IMR-90 (cell line): ENCODE measurements around the gene EML5. TPM values are rescaled to one million over a fixed set of nuclear protein-coding genes. Genes with fewer than 3 reads are reported as not detected.
A peak's percentile ranks its signal among the peaks of the same experiment; 100 is the strongest.

Experiments
- ATAC-seq: fragments of 200-7000 bp; cut with Tn5 transposase; 2 replicates; pipeline ENCODE4 v1.9.1; 2020; ENCODE audit warnings: low read depth, mild to moderate bottlenecking, moderate library complexity
- BruUV-seq: library from RNA; stranded (reverse); fragments of 400-500 nt; replicated peaks from 2 replicates; lab custom pipeline; 2021; lab: Mats Ljungman, UMichigan
- CTCF ChIA-PET: fragments of 300-600 bp; formaldehyde crosslinking; extraction: SDS; loops from one replicate; lab custom pipeline; 2021; ENCODE audit warnings: antibody characterized with exemption; lab: Yijun Ruan, JAX
- POLR2A ChIA-PET: fragments of 300-600 bp; sonication (Branson Sonifier 250); formaldehyde crosslinking; loops from one replicate; lab custom pipeline; 2022; ENCODE audit warnings: antibody characterized with exemption; ENCODE audit not compliant: unreplicated experiment; lab: Charles Lee
- DNase-seq: peaks from one replicate; pipeline ENCODE4 v3.0.0; 2013
- H2AFZ ChIP-seq: replicated peaks from 2 replicates; pipeline ENCODE3; 2013; ENCODE audit warnings: low read length, mild to moderate bottlenecking; ENCODE audit not compliant: poor library complexity
- H2AK5ac ChIP-seq: 2 replicates; pipeline ENCODE4 v1.6.1; 2013; ENCODE audit warnings: low read depth, low read length, inconsistent platforms
- H2AK9ac ChIP-seq: replicated peaks from 2 replicates; pipeline ENCODE3; 2013; ENCODE audit warnings: mild to moderate bottlenecking, low read depth, low read length, moderate library complexity; ENCODE audit not compliant: poor library complexity
- H2BK120ac ChIP-seq: 2 replicates; pipeline ENCODE4 v1.6.1; 2013; ENCODE audit warnings: low read depth, low read length, inconsistent platforms
- H2BK15ac ChIP-seq: 3 replicates; pipeline ENCODE4 v1.6.1; 2013; ENCODE audit warnings: low read depth, low read length, inconsistent platforms
- H2BK20ac ChIP-seq: 2 replicates; pipeline ENCODE4 v1.6.1; 2013; ENCODE audit warnings: low read depth, mild to moderate bottlenecking, inconsistent platforms, low read length, moderate library complexity
- H2BK5ac ChIP-seq: 2 replicates; pipeline ENCODE4 v1.6.1; 2013; ENCODE audit warnings: mild to moderate bottlenecking, low read depth, low read length, inconsistent platforms; ENCODE audit not compliant: poor library complexity, severe bottlenecking
- H3K14ac ChIP-seq: replicated peaks from 2 replicates; pipeline ENCODE4 v1.6.1; 2013; ENCODE audit warnings: low read depth, low read length, inconsistent platforms
- H3K18ac ChIP-seq: 2 replicates; pipeline ENCODE4 v1.6.1; 2013; ENCODE audit warnings: low read depth, low read length, control low read depth
- H3K23ac ChIP-seq: 2 replicates; pipeline ENCODE4 v1.6.1; 2013; ENCODE audit warnings: low read depth, low read length, inconsistent platforms
- H3K27ac ChIP-seq: 2 replicates; pipeline ENCODE4 v1.5.1; 2013; ENCODE audit warnings: mild to moderate bottlenecking, control low read depth, low read length; ENCODE audit not compliant: insufficient read depth
- H3K27me3 ChIP-seq: 2 replicates; pipeline ENCODE4 v1.6.1; 2013; ENCODE audit warnings: low read length; ENCODE audit not compliant: control insufficient read depth, insufficient read depth
- H3K36me3 ChIP-seq: 2 replicates; pipeline ENCODE4 v1.6.1; 2013; ENCODE audit warnings: low read length, mixed read lengths; ENCODE audit not compliant: control insufficient read depth, insufficient read depth
- H3K4ac ChIP-seq: 2 replicates; pipeline ENCODE4 v1.6.1; 2013; ENCODE audit warnings: low read depth, low read length, inconsistent platforms
- H3K4me1 ChIP-seq: 2 replicates; pipeline ENCODE4 v1.6.1; 2013; ENCODE audit warnings: low read length, mixed read lengths; ENCODE audit not compliant: control insufficient read depth, insufficient read depth
- H3K4me2 ChIP-seq: 2 replicates; pipeline ENCODE4 v1.6.1; 2013; ENCODE audit warnings: low read depth, mild to moderate bottlenecking, control low read depth, low read length, moderate library complexity
- H3K4me3 ChIP-seq: 2 replicates; pipeline ENCODE4 v1.5.1; 2013; ENCODE audit warnings: low read depth, mild to moderate bottlenecking, control low read depth, low read length, moderate library complexity; ENCODE audit not compliant: insufficient read depth
- H3K56ac ChIP-seq: 2 replicates; pipeline ENCODE4 v1.6.1; 2013; ENCODE audit warnings: low read length, inconsistent platforms; ENCODE audit not compliant: insufficient read depth; ENCODE audit errors: extremely low read depth
- H3K79me1 ChIP-seq, 2 experiments: 2 replicates each; pipeline ENCODE4 v1.6.1; 2013; ENCODE audit warnings: low read length in 2 of 2, inconsistent platforms in 1 of 2, low read depth in 1 of 2
- H3K9ac ChIP-seq: 2 replicates; pipeline ENCODE4 v1.6.1; 2013; ENCODE audit warnings: low read depth, low read length, control low read depth
- H3K9me1 ChIP-seq: 2 replicates; pipeline ENCODE4 v1.6.1; 2013; ENCODE audit warnings: low read length, inconsistent platforms; ENCODE audit not compliant: insufficient read depth
- H3K9me3 ChIP-seq: 2 replicates; pipeline ENCODE4 v1.6.1; 2013; ENCODE audit warnings: low read length; ENCODE audit not compliant: control insufficient read depth, insufficient read depth
- H4K20me1 ChIP-seq: 2 replicates; pipeline ENCODE4 v1.6.1; 2013; ENCODE audit warnings: low read length, inconsistent platforms; ENCODE audit not compliant: insufficient read depth
- H4K5ac ChIP-seq: 2 replicates; pipeline ENCODE4 v1.6.1; 2013; ENCODE audit warnings: mild to moderate bottlenecking, low read depth, low read length, control low read depth
- H4K8ac ChIP-seq, 2 experiments: 2 replicates each; pipeline ENCODE4 v1.6.1; 2013; ENCODE audit warnings: low read depth in 2 of 2, low read length in 2 of 2, control low read depth in 1 of 2, inconsistent platforms in 1 of 2
- H4K91ac ChIP-seq: 2 replicates; pipeline ENCODE4 v1.6.1; 2013; ENCODE audit warnings: low read depth, low read length, inconsistent platforms; ENCODE audit not compliant: insufficient read depth
- CEBPB ChIP-seq: IDR thresholded peaks from 2 replicates; pipeline ENCODE4 v1.6.1; 2012; ENCODE audit warnings: low read depth, low read length, improper control_type of control experiment
- CTCF ChIP-seq: conservative IDR thresholded peaks from 2 replicates; pipeline ENCODE4 v1.5.1; 2012; ENCODE audit warnings: mild to moderate bottlenecking, low read depth, low read length, improper control_type of control experiment
- NFE2L2 ChIP-seq: fragments of 150-350 bp; IDR thresholded peaks from 2 replicates; pipeline ENCODE4 v1.6.1; 2016; ENCODE audit warnings: low read depth, mild to moderate bottlenecking, low read length
- POLR2A ChIP-seq: IDR thresholded peaks from 2 replicates; pipeline ENCODE4 v1.6.1; 2012; ENCODE audit warnings: mild to moderate bottlenecking, low read depth, low read length
- RFX5 ChIP-seq: IDR thresholded peaks from 2 replicates; pipeline ENCODE4 v1.8.0; 2012; ENCODE audit warnings: low read depth, mild to moderate bottlenecking, low read length, moderate library complexity
- USF2 ChIP-seq: fragments of 150-350 bp; IDR thresholded peaks from 2 replicates; pipeline ENCODE4 v1.6.1; 2017; ENCODE audit warnings: mild to moderate bottlenecking, antibody characterized with exemption, low read length, low read depth
- WGBS, 2 experiments: methylation state at CpG; one replicate each; pipeline versions ENCODE4 v1.1.5 to v1.1.7; 2013; ENCODE audit warnings: missing lambda C conversion rate in 2 of 2; ENCODE audit not compliant: insufficient read length in 1 of 2; ENCODE audit errors: extremely low coverage in 2 of 2; 5-methylcytosine and 5-hydroxymethylcytosine counted together
- dilution Hi-C: fragments of 300-500 bp; cut with HindIII; formaldehyde crosslinking; loops from one replicate; pipeline ENCODE4 v1.14.3; 2018; ENCODE audit warnings: low sequenced_read_pairs; ENCODE audit not compliant: unreplicated experiment
- in situ Hi-C: fragments of 300-500 bp; cut with MboI; formaldehyde crosslinking; loops from 3 replicates; pipeline ENCODE4 v1.14.3; 2019; ENCODE audit warnings: low sequenced_read_pairs, inconsistent platforms, mixed read lengths
- intact Hi-C: fragments of 100-400 bp; cut with micrococcal nuclease; formaldehyde crosslinking; loops from 2 replicates; pipeline ENCODE4 v1.10.0; 2022
- polyA plus RNA-seq, 3 experiments: library from polyadenylated mRNA; depleted of rRNA; stranded (reverse); fragments of >200 nt; gene quantifications; 2 replicates each; pipeline ENCODE4 v1.2.3, GENCODE V29; 2012; ENCODE audit warnings: low replicate concordance in 1 of 3
- total RNA-seq: library from RNA; depleted of rRNA; stranded (reverse); fragments of >200 nt; gene quantifications from 2 replicates; pipeline ENCODE4 v1.2.3, GENCODE V29; 2012

EML5 gene
- total and polyA plus RNA-seq, 2 of the 4 experiments (the other 2 are of a cell fraction), result 8.1 to 22.2 TPM

GRCh38 chr14:88590173-88590572 lies 202.6 kb downstream of the EML5 start:
- Histone ChIP-seq H2BK15ac (no peak overlapping the region), H3K27ac (no peak overlapping the region), H3K4me2 (no peak overlapping the region), H3K18ac (no peak overlapping the region), H3K79me1 (peaks cover 7 to 21% of the 10 kb centered on the region in 2 experiments; a peak in 3 of 4 replicates), H2BK120ac (no peak overlapping the region), H3K36me3 (peaks cover 12% of the 10 kb centered on the region), H4K20me1 (no peaks in the 10 kb centered on the region), H3K14ac (no peak overlapping the region), H3K9ac (no peak overlapping the region), H3K4ac (no peak overlapping the region), H4K8ac (no peak overlapping the region; a peak in 1 of 4 replicates), H3K23ac (peak overlapping the region; percentile 13), H2AFZ (no peak overlapping the region), H3K4me3 (no peak overlapping the region), H4K5ac (no peak overlapping the region), H2AK5ac (no peak overlapping the region), H3K9me3 (no peaks in the 10 kb centered on the region), H4K91ac (no peak overlapping the region), H3K4me1 (peaks cover 7% of the 10 kb centered on the region), H2BK5ac (no peak overlapping the region), H3K56ac (no peak overlapping the region), H3K9me1 (no peaks in the 10 kb centered on the region), H3K27me3 (no peaks in the 10 kb centered on the region), H2BK20ac (no peak overlapping the region), H2AK9ac (no peak overlapping the region)
- TF ChIP-seq NFE2L2 (no peak), POLR2A (no peak), RFX5 (no peak), CEBPB (no peak), USF2 (no peak), CTCF (no peak)
- ATAC-seq (peak; percentile 62), DNase-seq (peak; percentile 46)
- intact Hi-C loops (no loop called here), in situ Hi-C loops (no loop called here), dilution Hi-C loops (no loop called here)
- ChIA-PET CTCF (no interaction called here), POLR2A (no interaction called here)
- no TSS peak for BruUV-seq
- WGBS, 2 experiments, result 33% methylated on average over 1 of the region's 4 CpGs; no CpG with 5 or more reads in 1 of the 2 experiments
